DMS 273 treated with DMSO at 0.1 percent for 48 hours (cell line): ENCODE data around the gene AGR3.
A peak's percentile ranks its signal among the peaks of the same experiment; 100 is the strongest.
"Not testable (repeated sequence)": the region's sequence is repeated elsewhere in the genome, so short reads cannot be mapped to it uniquely, and the experiment has no call there.

Source experiments
- DNase-seq: peaks from one replicate; lab custom pipeline; 2025; lab: John Stamatoyannopoulos, UW

AGR3 gene

GRCh38 chr7:16891874-16892643 is 10.3 kb upstream of the AGR3 start:
- DNase-seq: no peak

- peak; percentile 3 for DNase-seq
Measured at GRCh38 chr7:16891338-16891737, 9.6 kb upstream of the AGR3 start.

- no peak for DNase-seq
Measured at GRCh38 chr7:16889851-16890415, 8.2 kb upstream of the AGR3 start.

GRCh38 chr7:16889305-16889704 is 7.5 kb upstream of the AGR3 start:
- no peak for DNase-seq

- DNase-seq: no peak
Measured at GRCh38 chr7:16883918-16884317, 2.1 kb upstream of the AGR3 start.

- no peak for DNase-seq
Measured at GRCh38 chr7:16880554-16880953, 1.2 kb downstream of the AGR3 start.

- DNase-seq: no peak
Measured at GRCh38 chr7:16879181-16879580, 2.6 kb downstream of the AGR3 start.

- DNase-seq: no peak
Measured at GRCh38 chr7:16875861-16876260, 5.9 kb downstream of the AGR3 start.

GRCh38 chr7:16874066-16874465 is 7.7 kb downstream of the AGR3 start:
- no peak for DNase-seq

- no peak for DNase-seq
Measured at GRCh38 chr7:16867328-16867727, 14.5 kb downstream of the AGR3 start.

- DNase-seq: not testable (repeated sequence)
Measured at GRCh38 chr7:16853189-16853588, 28.6 kb downstream of the AGR3 start.

GRCh38 chr7:16851829-16852228 is 30.0 kb downstream of the AGR3 start:
- no peak for DNase-seq

- DNase-seq: no peak
Measured at GRCh38 chr7:16850614-16851466, 30.9 kb downstream of the AGR3 start.

- DNase-seq: no peak
Measured at GRCh38 chr7:16849296-16850148, 32.3 kb downstream of the AGR3 start.

GRCh38 chr7:16847381-16847860 is 34.4 kb downstream of the AGR3 start:
- DNase-seq: no peak

GRCh38 chr7:16846601-16847165 is 35.1 kb downstream of the AGR3 start:
- no peak for DNase-seq

- DNase-seq: no peak
Measured at GRCh38 chr7:16845746-16846145, 36.0 kb downstream of the AGR3 start.

GRCh38 chr7:16841681-16842080 is 40.1 kb downstream of the AGR3 start:
- no peak for DNase-seq

GRCh38 chr7:16840094-16840493 is 41.7 kb downstream of the AGR3 start:
- no peak for DNase-seq

- no peak for DNase-seq
Measured at GRCh38 chr7:16839646-16840045, 42.1 kb downstream of the AGR3 start.

- no peak for DNase-seq
Measured at GRCh38 chr7:16838891-16839290, 42.9 kb downstream of the AGR3 start.
